GM15510 (cell line): ENCODE measurements around the gene GLYATL1.

Source experiments
- POLR2A ChIP-seq: IDR thresholded peaks from 3 replicates; pipeline ENCODE4 v1.6.1; 2011; ENCODE audit warnings: borderline replicate concordance; ENCODE audit not compliant: insufficient read length; ENCODE audit errors: extremely low read depth

The GLYATL1 gene

DNA sequence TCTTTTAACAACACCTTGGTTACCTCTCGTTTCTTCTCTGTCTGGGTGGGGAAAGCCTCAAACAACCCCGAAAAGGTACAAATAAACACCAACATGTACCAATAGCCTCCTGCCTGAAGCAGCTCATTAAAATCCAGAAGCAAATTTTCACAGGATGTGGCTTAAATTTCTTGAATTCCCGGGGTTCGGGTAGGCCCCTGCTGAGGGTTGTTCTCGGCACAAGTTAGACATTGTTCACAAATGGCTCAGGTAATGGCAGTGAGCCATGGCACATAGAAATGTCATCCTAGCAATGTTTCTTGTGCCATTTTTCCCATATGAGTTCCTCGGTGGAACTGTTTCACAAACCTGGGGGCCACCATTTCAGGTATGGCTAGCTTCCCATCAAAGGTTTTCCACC, 19.7 kb upstream of the GLYATL1 start:
- TF ChIP-seq POLR2A, result no peak

DNA sequence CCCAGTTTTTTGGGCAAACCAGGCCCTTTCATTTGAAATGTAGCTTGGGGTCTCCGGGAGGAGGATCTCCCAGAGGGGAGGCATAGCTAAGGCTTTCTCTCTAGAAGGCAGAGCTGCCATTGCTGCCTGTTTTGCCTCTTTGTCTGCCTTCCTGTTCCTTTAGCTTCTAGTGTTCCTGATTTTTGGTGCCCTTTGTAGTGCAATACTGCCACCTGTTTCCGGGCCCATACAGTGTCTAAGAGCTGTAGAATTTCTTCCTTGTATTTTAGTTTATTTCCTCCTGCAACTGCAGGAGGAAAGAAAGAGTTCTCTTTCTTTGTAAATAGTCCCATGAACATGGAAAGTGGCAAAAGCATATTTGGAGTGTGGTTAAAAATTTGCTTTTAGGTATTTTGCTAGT, 19.3 kb upstream of the GLYATL1 start:
- no peak for TF ChIP-seq POLR2A

- TF ChIP-seq POLR2A, result no peak
Measured at GRCh38 chr11:58921778-58922390, 17.4 kb upstream of the GLYATL1 start.

DNA sequence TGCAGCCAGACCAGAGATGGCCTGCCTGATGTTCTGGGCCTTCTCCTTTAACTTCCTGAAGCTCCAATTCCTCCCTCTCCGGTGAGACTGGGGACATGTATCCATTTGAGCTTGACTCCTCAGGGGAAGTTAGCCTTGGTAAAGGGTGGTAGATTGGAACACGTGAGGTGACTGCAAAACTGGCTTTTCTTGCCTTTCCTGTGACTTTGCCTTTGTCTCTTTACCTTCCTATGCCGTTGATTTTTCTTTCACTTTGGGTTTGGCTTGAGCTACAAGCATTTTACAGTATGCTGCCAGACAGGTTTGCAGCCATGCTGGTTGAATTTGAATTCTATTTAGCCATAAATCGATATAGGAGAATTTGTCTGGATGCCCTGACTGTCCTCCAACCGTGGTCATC, 16.8 kb upstream of the GLYATL1 start:
- no peak for TF ChIP-seq POLR2A

DNA sequence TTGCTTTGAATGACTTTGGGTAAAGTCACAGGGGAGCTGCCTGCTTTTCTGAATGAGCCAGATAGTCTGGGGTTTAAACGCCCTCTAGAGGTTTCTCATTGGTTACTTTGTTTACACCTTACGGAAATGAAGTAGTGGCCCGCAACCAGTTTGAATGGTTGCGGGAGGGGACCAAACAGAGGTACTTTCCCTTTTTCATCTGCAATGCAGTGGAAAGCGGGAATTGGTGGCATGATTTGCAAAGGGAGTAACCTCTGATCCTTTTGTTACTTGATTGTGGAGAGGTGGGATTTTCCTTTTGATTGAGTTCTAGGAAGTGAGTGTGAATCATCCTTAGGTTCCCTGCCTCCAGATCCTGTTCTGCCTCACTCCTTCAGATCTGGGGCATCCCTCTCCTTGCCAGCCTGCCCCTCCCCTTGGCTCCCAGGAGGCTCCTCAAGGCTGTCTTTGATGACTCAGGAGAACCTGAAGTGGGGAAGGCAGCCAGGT, 15.9 kb upstream of the GLYATL1 start:
- no peak for TF ChIP-seq POLR2A

- no peak for TF ChIP-seq POLR2A
Measured at GRCh38 chr11:58924230-58924629, 15.1 kb upstream of the GLYATL1 start.

GRCh38 chr11:58926251-58926650, 13.0 kb upstream of the GLYATL1 start:
- no peak for TF ChIP-seq POLR2A

DNA sequence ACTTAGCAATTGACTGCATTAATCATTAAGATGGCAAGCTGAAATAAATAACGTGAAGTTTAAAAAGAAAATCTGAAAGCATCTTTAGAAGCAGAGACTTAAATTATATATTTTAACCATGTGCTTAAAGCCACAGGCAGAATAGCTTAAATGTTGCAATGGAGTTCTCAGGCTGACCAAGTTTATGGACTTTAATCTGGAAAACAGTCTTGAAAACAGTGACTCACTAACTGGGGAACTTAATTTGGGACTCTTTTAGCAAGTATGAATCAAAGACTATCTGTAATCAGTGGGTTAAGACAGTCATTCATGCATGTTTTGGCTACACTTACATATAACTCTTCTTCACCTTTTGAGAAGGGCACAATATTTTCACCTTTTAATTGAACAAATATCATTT, 12.6 kb upstream of the GLYATL1 start:
- TF ChIP-seq POLR2A, result no peak

- no peak for TF ChIP-seq POLR2A
Measured at GRCh38 chr11:58927393-58928106, 11.7 kb upstream of the GLYATL1 start.

GRCh38 chr11:58928107-58928499, 11.2 kb upstream of the GLYATL1 start:
- no peak for TF ChIP-seq POLR2A

GRCh38 chr11:58928691-58929090, 10.6 kb upstream of the GLYATL1 start:
- TF ChIP-seq POLR2A, result no peak

- no peak for TF ChIP-seq POLR2A
Measured at GRCh38 chr11:58930926-58931325, 8.4 kb upstream of the GLYATL1 start.

DNA sequence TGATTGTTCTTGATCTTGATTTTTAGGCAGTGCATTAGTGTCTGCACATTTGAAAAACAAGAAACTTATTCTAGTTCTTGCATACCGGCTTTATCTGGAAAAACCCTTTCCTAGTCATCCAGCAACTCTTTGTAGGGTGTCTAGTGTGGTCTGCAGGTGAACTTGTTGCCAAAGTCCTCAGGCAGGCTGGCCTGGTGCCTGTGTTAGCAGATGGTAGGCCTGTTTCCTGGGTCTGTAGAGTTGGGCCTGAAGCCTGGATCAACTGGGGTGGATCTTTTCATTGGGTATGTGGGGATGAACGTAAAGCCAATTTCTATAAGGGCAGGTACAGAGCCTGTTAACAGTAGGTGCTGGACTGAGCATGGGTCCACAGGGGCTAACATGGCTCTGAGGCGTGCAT, 5.6 kb upstream of the GLYATL1 start:
- no peak for TF ChIP-seq POLR2A

DNA sequence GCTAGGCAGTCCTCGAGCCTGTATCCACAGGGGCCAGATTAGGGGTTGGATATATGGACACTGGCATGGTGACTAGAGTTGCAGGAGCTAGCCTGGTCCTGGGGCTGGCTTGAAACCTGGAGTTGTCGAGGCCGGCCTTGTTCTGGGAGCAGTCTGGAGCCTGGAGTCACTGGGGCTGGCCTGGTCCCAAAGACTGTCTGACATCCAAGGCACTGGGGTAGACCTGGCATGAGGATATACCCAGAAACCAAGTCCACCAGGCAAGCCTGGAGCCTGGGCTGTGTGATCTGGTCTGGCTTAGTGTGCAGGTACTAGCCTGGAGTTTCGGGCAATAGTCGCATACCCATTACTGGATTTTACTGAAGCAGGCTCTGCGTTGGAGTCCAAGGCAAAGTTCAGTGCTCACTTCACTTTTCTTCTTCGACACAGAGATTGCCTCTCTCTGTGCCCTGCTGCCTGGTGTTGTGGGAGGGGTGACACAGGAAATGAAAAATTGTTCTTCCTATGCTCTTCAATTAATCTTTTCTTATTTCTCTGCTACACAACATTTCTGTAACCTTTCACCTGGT, 4.3 kb upstream of the GLYATL1 start:
- no peak for TF ChIP-seq POLR2A

- TF ChIP-seq POLR2A, result no peak
Measured at GRCh38 chr11:58938398-58938797, 890 bp upstream of the GLYATL1 start.

GRCh38 chr11:58940028-58940427, 740 bp downstream of the GLYATL1 start:
- no peak for TF ChIP-seq POLR2A
